Ovary (tissue), 3 donors: ENCODE measurements around the gene RPS21.

Experiments used
- EP300 ChIP-seq: sonication (generic); formaldehyde crosslinking; IDR thresholded peaks from one replicate; pipeline ENCODE4 v1.6.1; 2017; ENCODE audit warnings: antibody characterized with exemption
- TF ChIP-seq, protein P1 (sequence below), 3 donors: fragments of 450-650 bp in 2 of 3; fragments of 200-600 bp in 1 of 3; IDR thresholded peaks; one replicate each; pipeline versions ENCODE4 v1.5.1 to v1.8.0; 2016 to 2022; ENCODE audit warnings: antibody characterized with exemption in 3 of 3, mild to moderate bottlenecking in 1 of 3
- donor health status: DM: no; HTN: no; CAD: no.

DNA sequence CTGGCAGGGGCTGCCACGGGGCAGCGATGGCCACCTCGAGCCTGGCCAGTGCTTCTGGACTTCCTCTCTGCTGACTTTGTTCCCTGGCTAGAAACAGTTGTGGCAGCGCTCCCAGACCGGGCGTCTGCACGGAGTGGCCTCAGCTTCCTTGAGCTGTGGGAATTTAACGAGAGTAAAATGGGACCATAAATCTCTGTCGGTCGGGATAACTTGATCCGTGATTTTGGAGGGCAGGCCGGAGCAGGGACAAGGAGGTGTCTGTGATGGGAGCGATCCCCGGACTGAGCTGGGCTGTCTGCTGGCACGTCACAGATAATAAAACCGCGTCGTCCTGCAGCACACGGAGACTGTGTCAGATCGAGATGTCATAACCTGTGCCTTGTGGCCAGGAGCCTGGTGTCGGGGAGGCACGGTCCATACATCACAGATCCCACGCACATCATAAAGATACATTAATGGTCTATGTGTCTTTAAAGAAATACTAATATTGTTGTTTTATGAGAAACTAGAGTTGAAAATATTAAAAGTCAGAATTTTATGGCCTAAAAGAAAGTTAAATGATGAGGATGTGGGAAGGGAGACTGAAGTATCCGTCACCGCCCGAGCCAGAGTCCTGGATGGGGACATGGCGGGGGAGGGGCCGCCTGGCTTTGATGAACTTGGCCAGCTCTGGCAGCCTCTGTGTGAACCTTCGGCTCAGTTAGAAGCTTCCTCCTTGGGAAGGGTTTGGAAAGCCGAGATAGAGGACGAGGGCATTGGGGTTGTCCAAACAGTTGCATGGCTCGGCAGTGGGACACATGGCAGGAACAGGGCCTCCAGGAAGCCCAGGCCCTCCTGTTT lies 47.0 kb downstream of the RPS21 start:
- TF ChIP-seq EP300, result no peak
- TF ChIP-seq, protein P1, sequence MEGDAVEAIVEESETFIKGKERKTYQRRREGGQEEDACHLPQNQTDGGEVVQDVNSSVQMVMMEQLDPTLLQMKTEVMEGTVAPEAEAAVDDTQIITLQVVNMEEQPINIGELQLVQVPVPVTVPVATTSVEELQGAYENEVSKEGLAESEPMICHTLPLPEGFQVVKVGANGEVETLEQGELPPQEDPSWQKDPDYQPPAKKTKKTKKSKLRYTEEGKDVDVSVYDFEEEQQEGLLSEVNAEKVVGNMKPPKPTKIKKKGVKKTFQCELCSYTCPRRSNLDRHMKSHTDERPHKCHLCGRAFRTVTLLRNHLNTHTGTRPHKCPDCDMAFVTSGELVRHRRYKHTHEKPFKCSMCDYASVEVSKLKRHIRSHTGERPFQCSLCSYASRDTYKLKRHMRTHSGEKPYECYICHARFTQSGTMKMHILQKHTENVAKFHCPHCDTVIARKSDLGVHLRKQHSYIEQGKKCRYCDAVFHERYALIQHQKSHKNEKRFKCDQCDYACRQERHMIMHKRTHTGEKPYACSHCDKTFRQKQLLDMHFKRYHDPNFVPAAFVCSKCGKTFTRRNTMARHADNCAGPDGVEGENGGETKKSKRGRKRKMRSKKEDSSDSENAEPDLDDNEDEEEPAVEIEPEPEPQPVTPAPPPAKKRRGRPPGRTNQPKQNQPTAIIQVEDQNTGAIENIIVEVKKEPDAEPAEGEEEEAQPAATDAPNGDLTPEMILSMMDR (IDR thresholded peaks at IDR 0.05), result no peak
